H9 (cell line): ENCODE data around the gene MVD. TPM values are rescaled to one million over a fixed set of nuclear protein-coding genes. Genes with fewer than 3 reads are reported as not detected.

Experiments used
- DNase-seq: peaks from one replicate; pipeline ENCODE4 v3.0.0-alpha.2; 2017
- H2AFZ ChIP-seq: one replicate; pipeline ENCODE4 v1.6.1; 2013; ENCODE audit warnings: mild to moderate bottlenecking, low read length, control low read depth, moderate library complexity
- H2AK5ac ChIP-seq: 2 replicates; pipeline ENCODE4 v1.6.1; 2013; ENCODE audit warnings: low read length, control low read depth, mixed read lengths; ENCODE audit not compliant: insufficient read length
- H2BK120ac ChIP-seq: one replicate; pipeline ENCODE4 v1.6.1; 2013; ENCODE audit warnings: low read depth, mild to moderate bottlenecking, low read length, control low read depth, inconsistent platforms; ENCODE audit not compliant: poor library complexity, severe bottlenecking
- H2BK12ac ChIP-seq: 2 replicates; pipeline ENCODE4 v1.6.1; 2013; ENCODE audit warnings: low read length, control low read depth, mixed read lengths, low read depth; ENCODE audit not compliant: insufficient read length
- H2BK15ac ChIP-seq: 2 replicates; pipeline ENCODE4 v1.6.1; 2013; ENCODE audit warnings: low read depth, low read length, control low read depth
- H2BK20ac ChIP-seq: one replicate; pipeline ENCODE4 v1.6.1; 2013; ENCODE audit warnings: low read depth, mild to moderate bottlenecking, low read length, control low read depth, inconsistent platforms; ENCODE audit not compliant: poor library complexity, severe bottlenecking
- H2BK5ac ChIP-seq: 2 replicates; pipeline ENCODE4 v1.6.1; 2013; ENCODE audit warnings: low read length, control low read depth, mixed read lengths; ENCODE audit not compliant: insufficient read length
- H3K14ac ChIP-seq: 2 replicates; pipeline ENCODE4 v1.6.1; 2013; ENCODE audit warnings: low read length, control low read depth; ENCODE audit not compliant: insufficient read depth
- H3K18ac ChIP-seq: 2 replicates; pipeline ENCODE4 v1.6.1; 2013; ENCODE audit warnings: low read depth, mild to moderate bottlenecking, mixed read lengths, low read length, control low read depth; ENCODE audit not compliant: insufficient read length
- H3K23ac ChIP-seq: 2 replicates; pipeline ENCODE4 v1.6.1; 2013; ENCODE audit warnings: low read length, control low read depth, mixed read lengths, low read depth; ENCODE audit not compliant: insufficient read length
- H3K23me2 ChIP-seq: 2 replicates; pipeline ENCODE4 v1.6.1; 2013; ENCODE audit warnings: low read depth, mild to moderate bottlenecking, mixed read lengths, low read length, control low read depth; ENCODE audit not compliant: insufficient read length, poor library complexity, severe bottlenecking
- H3K27ac ChIP-seq: 2 replicates; pipeline ENCODE4 v1.5.1; 2013; ENCODE audit warnings: low read length, control low read depth, mixed read lengths, low read depth; ENCODE audit not compliant: insufficient read length
- H3K27me3 ChIP-seq: 2 replicates; pipeline ENCODE4 v1.6.1; 2013; ENCODE audit warnings: low read length, control low read depth, inconsistent platforms; ENCODE audit not compliant: insufficient read depth
- H3K4ac ChIP-seq: 2 replicates; pipeline ENCODE4 v1.6.1; 2013; ENCODE audit warnings: low read depth, mild to moderate bottlenecking, control low read depth, inconsistent platforms, low read length, moderate library complexity
- H3K4me1 ChIP-seq: 2 replicates; pipeline ENCODE4 v1.6.1; 2013; ENCODE audit warnings: low read length, control low read depth, inconsistent platforms; ENCODE audit not compliant: insufficient read depth
- H3K4me2 ChIP-seq: 2 replicates; pipeline ENCODE4 v1.6.1; 2013; ENCODE audit warnings: low read length, control low read depth, mixed read lengths; ENCODE audit not compliant: insufficient read length, insufficient read depth
- H3K56ac ChIP-seq: 2 replicates; pipeline ENCODE4 v1.6.1; 2013; ENCODE audit warnings: low read depth, mild to moderate bottlenecking, mixed read lengths, low read length, control low read depth; ENCODE audit not compliant: insufficient read length
- H3K79me1 ChIP-seq: 2 replicates; pipeline ENCODE4 v1.6.1; 2013; ENCODE audit warnings: low read depth, mild to moderate bottlenecking, moderate library complexity, low read length, control low read depth, inconsistent platforms; ENCODE audit not compliant: insufficient read depth, poor library complexity, severe bottlenecking
- H3K79me2 ChIP-seq: 2 replicates; pipeline ENCODE4 v1.6.1; 2013; ENCODE audit warnings: low read length, control low read depth, inconsistent platforms; ENCODE audit not compliant: insufficient read depth
- H3K9ac ChIP-seq: 2 replicates; pipeline ENCODE4 v1.6.1; 2013; ENCODE audit warnings: low read length, control low read depth, mixed read lengths; ENCODE audit not compliant: insufficient read length; ENCODE audit errors: extremely low read depth
- H3K9me3 ChIP-seq: one replicate; pipeline ENCODE4 v1.6.1; 2013; ENCODE audit warnings: low read depth, low read length, inconsistent platforms; ENCODE audit not compliant: control insufficient read depth
- H3T11ph ChIP-seq: one replicate; pipeline ENCODE4 v1.6.1; 2013; ENCODE audit warnings: mild to moderate bottlenecking, low read length, control low read depth, inconsistent platforms
- H4K20me1 ChIP-seq: one replicate; pipeline ENCODE4 v1.6.1; 2013; ENCODE audit not compliant: control insufficient read depth, insufficient read length, insufficient read depth
- H4K5ac ChIP-seq: 2 replicates; pipeline ENCODE4 v1.6.1; 2013; ENCODE audit warnings: low read depth, mild to moderate bottlenecking, mixed read lengths, low read length, control low read depth; ENCODE audit not compliant: insufficient read length
- H4K8ac ChIP-seq: replicated peaks from 2 replicates; pipeline ENCODE4 v1.6.1; 2013; ENCODE audit warnings: low read length, control low read depth, mixed read lengths, low read depth; ENCODE audit not compliant: insufficient read length
- H4K91ac ChIP-seq: 2 replicates; pipeline ENCODE4 v1.6.1; 2013; ENCODE audit warnings: low read depth, mild to moderate bottlenecking, moderate library complexity, mixed read lengths, low read length, control low read depth; ENCODE audit not compliant: insufficient read length
- H3K27ac Mint-ChIP-seq, 3 experiments: 2 replicates in 2 of 3; 3 replicates in 1 of 3; pipeline ENCODE4 v1.8.0; 2020 to 2021; ENCODE audit warnings: mixed read lengths in 3 of 3, mild to moderate bottlenecking in 1 of 3, moderate library complexity in 1 of 3
- H3K27me3 Mint-ChIP-seq: 2 replicates; pipeline ENCODE4 v1.8.0; 2021; ENCODE audit warnings: low read depth, mild to moderate bottlenecking, moderate library complexity, mixed read lengths
- H3K36me3 Mint-ChIP-seq, 3 experiments: 2 replicates in 2 of 3; 3 replicates in 1 of 3; pipeline ENCODE4 v1.8.0; 2020 to 2021; ENCODE audit warnings: low read depth in 3 of 3, mixed read lengths in 3 of 3; ENCODE audit not compliant: insufficient read depth in 1 of 3
- H3K4me1 Mint-ChIP-seq, 2 experiments: 2 replicates each; pipeline ENCODE4 v1.8.0; 2020; ENCODE audit warnings: mixed read lengths in 2 of 2
- H3K4me3 Mint-ChIP-seq, 2 experiments: 2 replicates in 1 of 2; 3 replicates in 1 of 2; pipeline ENCODE4 v1.8.0; 2020 to 2021; ENCODE audit warnings: mild to moderate bottlenecking in 2 of 2, mixed read lengths in 2 of 2, moderate library complexity in 1 of 2
- H3K9me3 Mint-ChIP-seq, 2 experiments: 2 replicates in 1 of 2; 3 replicates in 1 of 2; pipeline ENCODE4 v1.8.0; 2020; ENCODE audit warnings: mild to moderate bottlenecking in 2 of 2, mixed read lengths in 2 of 2, moderate library complexity in 1 of 2
- CTCF ChIP-seq: fragments of 200-600 bp; sonication (generic); conservative IDR thresholded peaks from 3 replicates; pipeline ENCODE4 v1.8.0; 2021; ENCODE audit warnings: antibody characterized with exemption, mild to moderate bottlenecking
- WGBS: extraction: QIAGEN DNeasy Blood & Tissue Kit; methylation state at CpG from one replicate; pipeline ENCODE4 v1.1.7; 2013; ENCODE audit warnings: missing lambda C conversion rate, low lambda C conversion rate, mixed read lengths; ENCODE audit not compliant: insufficient read length; ENCODE audit errors: extremely low coverage; 5-methylcytosine and 5-hydroxymethylcytosine counted together
- total RNA-seq: library from RNA; stranded (reverse); gene quantifications from 2 replicates; pipeline ENCODE4 v1.2.1, GENCODE V29; 2021

The MVD gene
- total RNA-seq, 1 experiment from 2014 or later = 53.2 TPM

DNA sequence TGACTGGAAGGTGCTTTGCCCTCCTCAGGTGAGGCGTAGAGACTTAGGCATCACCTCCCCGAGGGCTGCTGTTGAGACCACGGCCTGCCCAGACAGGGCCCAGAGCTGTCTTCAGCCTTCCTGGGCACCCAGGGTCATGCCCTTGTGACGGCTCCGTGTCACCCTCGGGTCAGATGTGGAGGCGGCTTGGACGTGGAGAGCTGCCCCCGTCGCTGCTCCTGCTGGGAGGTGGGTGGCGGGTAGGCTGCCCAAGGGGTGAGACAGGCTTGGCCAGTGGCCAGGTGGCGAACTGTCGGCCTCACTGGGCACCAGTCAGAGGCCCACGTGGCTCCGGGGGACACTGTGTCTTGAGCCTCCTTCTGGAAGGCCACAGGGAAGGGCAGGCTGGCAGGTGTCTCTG is 32.3 kb upstream of the MVD start:
- Histone ChIP-seq H2AFZ (no peak overlapping the region), H3K56ac (no peak overlapping the region), H3K4me2 (no peak overlapping the region), H3K18ac (no peak overlapping the region), H4K8ac (no peak overlapping the region), H3K23ac (no peak overlapping the region), H3K79me1 (no peaks in the 10 kb centered on the region), H3K9me3 (no peaks in the 10 kb centered on the region), H3K4ac (no peak overlapping the region), H3K27me3 (no peaks in the 10 kb centered on the region), H3K79me2 (no peaks in the 10 kb centered on the region), H3T11ph (no peak overlapping the region), H3K4me1 (no peaks in the 10 kb centered on the region), H3K14ac (no peak overlapping the region), H2BK5ac (no peak overlapping the region), H4K91ac (no peak overlapping the region), H4K5ac (no peak overlapping the region), H3K27ac (no peak overlapping the region), H2BK120ac (no peak overlapping the region), H2BK12ac (no peak overlapping the region), H2AK5ac (no peak overlapping the region), H3K9ac (no peak overlapping the region), H4K20me1 (no peaks in the 10 kb centered on the region), H2BK20ac (no peak overlapping the region), H3K23me2 (no peaks in the 10 kb centered on the region), H2BK15ac (no peak overlapping the region)
- DNase-seq = no peak
- H3K4me3 Mint-ChIP-seq = no peak overlapping the region
- no peaks in the 10 kb centered on the region for H3K9me3 Mint-ChIP-seq
- H3K4me1 Mint-ChIP-seq = no peaks in the 10 kb centered on the region
- H3K27me3 Mint-ChIP-seq = peaks cover 7% of the 10 kb centered on the region; the same call in 1 of the 2 replicates
- peaks cover 0 to 15% (median 14%) of the 10 kb centered on the region in 3 experiments; a peak in 4 of 7 replicates for H3K36me3 Mint-ChIP-seq
- WGBS = no CpG with 5 or more reads among the region's 15 CpGs
- TF ChIP-seq CTCF = no peak
- no peak overlapping the region for H3K27ac Mint-ChIP-seq
